H1 (cell line): ENCODE data around the gene GALNT2. TPM values are rescaled to one million over a fixed set of nuclear protein-coding genes. Genes with fewer than 3 reads are reported as not detected.

Source experiments
- CTCF ChIA-PET: fragments of 300-600 bp; sonication (Branson Sonifier 250); formaldehyde crosslinking; loops from one replicate; lab custom pipeline; 2021; ENCODE audit not compliant: partially characterized antibody; lab: Charles Lee
- POLR2A ChIA-PET: fragments of 300-600 bp; sonication (Branson Sonifier 250); formaldehyde crosslinking; loops from one replicate; lab custom pipeline; 2021; ENCODE audit warnings: inconsistent platforms; ENCODE audit not compliant: partially characterized antibody; lab: Charles Lee
- DNase-seq, 2 experiments: peaks; one replicate each; pipeline versions ENCODE4 v3.0.0 to v3.0.0-alpha.2; 2010 to 2022; ENCODE audit warnings: low spot score in 2 of 2, low read depth in 1 of 2, mixed read lengths in 1 of 2
- FAIRE-seq: peaks from 2 replicates; lab custom pipeline; 2011; peaks lifted over from hg19 to GRCh38; lab: Jason Lieb, UNC
- H2AFZ ChIP-seq: 2 replicates; pipeline ENCODE4 v1.8.1; 2012; ENCODE audit warnings: low read length, inconsistent platforms
- H2AK5ac ChIP-seq: 2 replicates; pipeline ENCODE4 v1.6.1; 2013; ENCODE audit warnings: low read depth, low read length
- H2BK120ac ChIP-seq: replicated peaks from 2 replicates; pipeline ENCODE3; 2013; ENCODE audit warnings: low read depth, low read length, inconsistent platforms
- H2BK12ac ChIP-seq: 2 replicates; pipeline ENCODE4 v1.6.1; 2013; ENCODE audit warnings: low read depth, low read length
- H2BK15ac ChIP-seq: 2 replicates; pipeline ENCODE4 v1.6.1; 2013; ENCODE audit warnings: low read length
- H2BK20ac ChIP-seq: 2 replicates; pipeline ENCODE4 v1.6.1; 2013; ENCODE audit warnings: low read length
- H2BK5ac ChIP-seq: 2 replicates; pipeline ENCODE4 v1.6.1; 2013; ENCODE audit warnings: low read depth, low read length
- H3K14ac ChIP-seq: 2 replicates; pipeline ENCODE4 v1.6.1; 2013; ENCODE audit warnings: inconsistent platforms; ENCODE audit not compliant: insufficient read length
- H3K18ac ChIP-seq: 2 replicates; pipeline ENCODE4 v1.6.1; 2013; ENCODE audit warnings: low read length; ENCODE audit errors: extremely low read depth
- H3K23ac ChIP-seq: 2 replicates; pipeline ENCODE4 v1.6.1; 2013; ENCODE audit warnings: inconsistent platforms; ENCODE audit not compliant: insufficient read length
- H3K23me2 ChIP-seq: 2 replicates; pipeline ENCODE4 v1.6.1; 2013; ENCODE audit warnings: low read depth, low read length
- H3K27ac ChIP-seq: 2 replicates; pipeline ENCODE4 v1.6.1; 2011; ENCODE audit warnings: low read depth, low read length, inconsistent platforms
- H3K27me3 ChIP-seq, 4 experiments: replicated peaks in 1 of 4; 1 replicate in 1 of 4; 2 replicates in 3 of 4; pipeline versions ENCODE4 v1.6.1 to v1.8.1; 2011 to 2013; ENCODE audit warnings: low read length in 3 of 4, mild to moderate bottlenecking in 3 of 4, inconsistent platforms in 2 of 4, mixed read lengths in 2 of 4, moderate library complexity in 1 of 4; ENCODE audit not compliant: control insufficient read depth in 3 of 4, insufficient read depth in 3 of 4; ENCODE audit errors: extremely low read depth in 1 of 4
- H3K36me3 ChIP-seq, 4 experiments: 2 replicates each; pipeline versions ENCODE4 v1.6.1 to v1.8.1; 2011 to 2013; ENCODE audit warnings: mild to moderate bottlenecking in 4 of 4, low read length in 3 of 4, moderate library complexity in 2 of 4, control low read depth in 1 of 4, inconsistent platforms in 1 of 4; ENCODE audit not compliant: insufficient read depth in 4 of 4, control insufficient read depth in 2 of 4
- H3K4ac ChIP-seq: replicated peaks from 2 replicates; pipeline ENCODE3; 2013; ENCODE audit warnings: low read length, low read depth, mixed read lengths, inconsistent platforms; ENCODE audit not compliant: insufficient read length
- H3K4me1 ChIP-seq, 4 experiments: replicated peaks in 1 of 4; 1 replicate in 1 of 4; 2 replicates in 3 of 4; pipeline versions ENCODE4 v1.6.1 to v1.8.1; 2011 to 2013; ENCODE audit warnings: low read length in 3 of 4, inconsistent platforms in 2 of 4, mixed read lengths in 1 of 4; ENCODE audit not compliant: insufficient read depth in 4 of 4, control insufficient read depth in 3 of 4
- H3K4me2 ChIP-seq, 2 experiments: 2 replicates each; pipeline versions ENCODE4 v1.6.1 to v1.8.1; 2011 to 2013; ENCODE audit warnings: low read depth in 2 of 2, low read length in 2 of 2, control low read depth in 1 of 2, inconsistent platforms in 1 of 2, mild to moderate bottlenecking in 1 of 2; ENCODE audit not compliant: insufficient read depth in 1 of 2
- H3K4me3 ChIP-seq, 4 experiments: fragments of 200-600, 300-600 bp in 1 of 4; sonication (generic), shearing (Covaris generic), sonication (Bioruptor Twin) in 1 of 4; 2 replicates each; pipeline versions ENCODE4 v1.5.1 to v1.8.1; 2011 to 2016; ENCODE audit warnings: low read length in 4 of 4, low read depth in 3 of 4, control low read depth in 2 of 4, inconsistent platforms in 2 of 4, mild to moderate bottlenecking in 2 of 4, mixed read lengths in 1 of 4, moderate library complexity in 1 of 4; ENCODE audit not compliant: insufficient read depth in 2 of 4; ENCODE audit errors: extremely low read depth in 1 of 4
- H3K56ac ChIP-seq: replicated peaks from 2 replicates; pipeline ENCODE3; 2013; ENCODE audit warnings: low read depth, mild to moderate bottlenecking, mixed read lengths, low read length, inconsistent platforms; ENCODE audit not compliant: insufficient read length
- H3K79me1 ChIP-seq: 2 replicates; pipeline ENCODE4 v1.6.1; 2013; ENCODE audit warnings: low read depth, low read length, control low read depth
- H3K79me2 ChIP-seq, 2 experiments: 2 replicates each; pipeline versions ENCODE4 v1.6.1 to v1.8.1; 2012 to 2013; ENCODE audit warnings: low read length in 2 of 2, mild to moderate bottlenecking in 2 of 2, inconsistent platforms in 1 of 2; ENCODE audit not compliant: insufficient read depth in 2 of 2, control insufficient read depth in 1 of 2
- H3K9ac ChIP-seq, 4 experiments: replicated peaks in 1 of 4; 1 replicate in 1 of 4; 2 replicates in 3 of 4; pipeline versions ENCODE4 v1.6.1 to v1.8.1; 2011 to 2013; ENCODE audit warnings: low read depth in 3 of 4, low read length in 3 of 4, control low read depth in 2 of 4, mild to moderate bottlenecking in 2 of 4, moderate library complexity in 2 of 4, inconsistent platforms in 1 of 4; ENCODE audit errors: extremely low read depth in 1 of 4
- H3K9me3 ChIP-seq, 2 experiments: 2 replicates each; pipeline versions ENCODE4 v1.6.1 to v1.8.1; 2012 to 2013; ENCODE audit warnings: mild to moderate bottlenecking in 2 of 2, moderate library complexity in 2 of 2, control low read depth in 1 of 2, inconsistent platforms in 1 of 2, low read depth in 1 of 2, low read length in 1 of 2, mixed read lengths in 1 of 2; ENCODE audit not compliant: insufficient read depth in 2 of 2
- H4K20me1 ChIP-seq, 2 experiments: replicated peaks in 1 of 2; 2 replicates each; pipeline versions ENCODE3 to v1.8.1; 2011 to 2013; ENCODE audit warnings: inconsistent platforms in 2 of 2, low read length in 2 of 2, mild to moderate bottlenecking in 1 of 2; ENCODE audit not compliant: insufficient read depth in 2 of 2, control insufficient read depth in 1 of 2
- H4K5ac ChIP-seq: 2 replicates; pipeline ENCODE4 v1.6.1; 2013; ENCODE audit warnings: low read length, low read depth, mixed read lengths, inconsistent platforms; ENCODE audit not compliant: insufficient read length
- H4K8ac ChIP-seq: 2 replicates; pipeline ENCODE4 v1.8.0; 2013; ENCODE audit warnings: mild to moderate bottlenecking, moderate library complexity, low read length, inconsistent platforms; ENCODE audit not compliant: insufficient read depth; ENCODE audit errors: extremely low read depth
- H4K91ac ChIP-seq: replicated peaks from 2 replicates; pipeline ENCODE3; 2013; ENCODE audit warnings: low read length, mixed read lengths, inconsistent platforms; ENCODE audit not compliant: insufficient read length
- ASH2L ChIP-seq: fragments of 200-600, 300-600 bp; sonication (generic); IDR thresholded peaks from one replicate; pipeline ENCODE4 v1.7.1; 2017; ENCODE audit warnings: low read length
- CTBP2 ChIP-seq: IDR thresholded peaks from 2 replicates; pipeline ENCODE4 v1.7.0; 2011; ENCODE audit warnings: borderline replicate concordance, mild to moderate bottlenecking, moderate library complexity, mixed read lengths, low read length; ENCODE audit not compliant: insufficient read depth, insufficient read length
- EP300 ChIP-seq, 2 experiments: IDR thresholded peaks; 1 replicate in 1 of 2; 2 replicates in 1 of 2; pipeline ENCODE4 v1.6.1; 2011 to 2012; ENCODE audit warnings: low read depth in 2 of 2, low read length in 2 of 2, mild to moderate bottlenecking in 2 of 2, borderline replicate concordance in 1 of 2, inconsistent platforms in 1 of 2, moderate library complexity in 1 of 2
- EZH2 ChIP-seq: fragments of 200-600 bp; sonication (generic); IDR thresholded peaks from 2 replicates; pipeline ENCODE4 v1.7.1; 2012; ENCODE audit warnings: low read depth, mild to moderate bottlenecking, moderate library complexity, low read length, inconsistent platforms; ENCODE audit not compliant: severe bottlenecking
- GTF2F1 ChIP-seq: IDR thresholded peaks from 2 replicates; pipeline ENCODE4 v1.6.1; 2012; ENCODE audit warnings: low read depth, low read length, improper control_type of control experiment, borderline replicate concordance
- NANOG ChIP-seq: IDR thresholded peaks from 2 replicates; pipeline ENCODE4 v1.6.1; 2011; ENCODE audit warnings: low read length, low read depth, mild to moderate bottlenecking, inconsistent platforms; ENCODE audit not compliant: insufficient read depth, poor library complexity, severe bottlenecking
- RBBP5 ChIP-seq: IDR thresholded peaks from 2 replicates; pipeline ENCODE4 v1.7.1; 2012; ENCODE audit warnings: low read depth, mild to moderate bottlenecking, inconsistent platforms, low read length, moderate library complexity, borderline replicate concordance
- SAP30 ChIP-seq: fragments of 300-600 bp; sonication (generic); IDR thresholded peaks from 2 replicates; pipeline ENCODE4 v1.7.1; 2012; ENCODE audit warnings: low read length, moderate library complexity, mild to moderate bottlenecking, inconsistent platforms; ENCODE audit not compliant: insufficient read depth, insufficient replicate concordance
- TEAD4 ChIP-seq: IDR thresholded peaks from 2 replicates; pipeline ENCODE4 v1.6.1; 2012; ENCODE audit warnings: low read depth, low read length, inconsistent platforms, mixed read lengths
- YY1 ChIP-seq: IDR thresholded peaks from 2 replicates; pipeline ENCODE4 v1.6.1; 2011; ENCODE audit warnings: low read depth, mild to moderate bottlenecking, low read length
- WGBS, 2 experiments: shearing (Covaris generic) in 1 of 2; methylation state at CpG; one replicate each; pipeline versions ENCODE4 v1.1.6 to v1.1.7; 2013 to 2015; ENCODE audit warnings: low lambda C conversion rate in 2 of 2, mixed read lengths in 2 of 2, inconsistent platforms in 1 of 2, low coverage in 1 of 2, missing lambda C conversion rate in 1 of 2; ENCODE audit not compliant: insufficient replicate concordance in 2 of 2, insufficient coverage in 1 of 2, insufficient read length in 1 of 2; ENCODE audit errors: extremely low coverage in 1 of 2, missing lambda C conversion rate in 1 of 2; 5-methylcytosine and 5-hydroxymethylcytosine counted together
- polyA plus RNA-seq, 7 experiments: library from polyadenylated mRNA; depleted of rRNA in 3 of 7; stranded (reverse) in 5 of 7; unstranded in 2 of 7; fragments of >200 nt in 5 of 7; fragments of 200-250 nt in 2 of 7; gene quantifications; 1 replicate in 5 of 7; 2 replicates in 1 of 7; 4 replicates in 1 of 7; pipeline versions ENCODE4 v1.2.1 to v1.2.3, GENCODE V29; 2011 to 2013; ENCODE audit warnings: missing spikeins in 2 of 7, mixed read lengths in 2 of 7
- total RNA-seq: library from RNA; stranded (reverse); fragmentation: NEBNext Ultra II Directional; extraction: Animal tissue kit (Norgen Biotek cat#: 25700); gene quantifications from 2 replicates; pipeline ENCODE4 v1.2.1, GENCODE V29; 2021

GALNT2 gene
- total and polyA plus RNA-seq, 2 of the 8 experiments (the other 6 are each of a cell fraction or from before 2014, with no cell fraction given), result 34.5 to 75.3 TPM

DNA sequence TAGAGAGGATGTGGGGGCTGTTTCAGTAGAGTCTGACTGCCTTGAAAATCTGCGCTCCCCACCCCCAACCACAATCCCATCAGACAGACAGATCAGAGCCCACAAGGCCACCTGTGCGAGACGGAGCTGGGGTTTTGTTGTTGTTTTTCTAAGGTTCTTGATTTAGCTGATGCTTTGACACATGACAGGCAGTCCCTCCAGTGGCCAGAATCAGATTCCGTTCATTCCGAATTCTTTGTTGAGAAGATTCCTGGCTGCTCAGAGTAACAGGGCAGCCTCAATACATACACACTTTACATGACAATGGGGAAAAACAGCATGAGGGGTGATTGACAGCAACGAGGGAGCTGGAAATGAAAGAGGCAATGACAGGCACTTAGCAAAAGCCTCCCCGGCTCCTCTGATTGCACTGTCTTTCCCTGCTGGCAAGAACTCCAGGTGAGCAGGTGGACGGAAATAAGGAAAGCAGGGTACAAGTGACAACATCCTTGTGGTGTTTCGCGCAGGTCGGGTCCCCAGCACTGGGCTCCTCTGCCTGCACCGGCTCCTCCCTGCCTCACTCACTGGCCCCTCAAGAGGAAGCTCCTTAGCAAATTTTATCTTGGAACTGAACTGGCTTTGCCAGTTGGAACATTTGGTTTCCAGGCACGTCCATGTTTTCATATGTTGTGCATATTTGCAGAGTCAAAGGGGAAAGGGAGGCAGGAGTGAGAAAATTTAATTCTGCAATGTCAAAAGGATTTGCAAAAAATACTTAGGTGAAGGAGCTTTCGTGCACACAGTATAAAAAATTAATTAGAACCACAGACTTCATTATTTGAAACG is 210.4 kb downstream of the GALNT2 start:
- no peak overlapping the region for H4K91ac ChIP-seq
- H3K36me3 ChIP-seq, result peaks cover 0 to 19% (median 1%) of the 10 kb centered on the region in 4 experiments; a peak in 3 of 8 replicates
- DNase-seq, result peak; percentile 74 to 87
- H3K14ac ChIP-seq, result no peak overlapping the region
- H2BK120ac ChIP-seq, result no peak overlapping the region
- H3K4me1 ChIP-seq, result peaks cover 9 to 20% (median 11%) of the 10 kb centered on the region in 4 experiments
- H3K23ac ChIP-seq, result no peak overlapping the region
- H4K5ac ChIP-seq, result no peak overlapping the region
- no peaks in the 10 kb centered on the region for H3K27me3 ChIP-seq
- ChIA-PET CTCF (interaction anchor here (0.7 to 2.1 kb wide), 10 partner anchors 11 to 616 kb away, joined by 3 to 10 read pairs (median 3); no protein-coding TSS in a partner anchor), POLR2A (interaction anchor here (0.7 to 3.0 kb wide), 5 partner anchors 11 to 621 kb away, joined by 3 to 14 read pairs (median 3); no protein-coding TSS in a partner anchor)
- H4K8ac ChIP-seq, result no peak overlapping the region
- no peaks in the 10 kb centered on the region for H3K23me2 ChIP-seq
- peaks cover 0 to 3% of the 10 kb centered on the region in 2 experiments for H4K20me1 ChIP-seq
- H2AK5ac ChIP-seq, result no peak overlapping the region
- no peak overlapping the region for H3K27ac ChIP-seq
- H2BK5ac ChIP-seq, result no peak overlapping the region
- no peak overlapping the region for H3K9ac ChIP-seq
- H3K56ac ChIP-seq, result no peak overlapping the region
- H3K4ac ChIP-seq, result no peak overlapping the region
- H2BK20ac ChIP-seq, result no peak overlapping the region
- H3K9me3 ChIP-seq, result no peaks in the 10 kb centered on the region
- H3K4me3 ChIP-seq, result peak overlapping the region in 3 of 4 experiments; percentile 18 to 38 (median 32); a peak in 3 of 8 replicates
- H3K4me2 ChIP-seq, result peak overlapping the region; percentile 39 to 55
- FAIRE-seq, result peak; percentile 98
- WGBS, 2 experiments, result 19% methylated on average over 15 of the region's 15 CpGs; no CpG with 5 or more reads in 1 of the 2 experiments
- H2BK15ac ChIP-seq, result no peak overlapping the region
- no peaks in the 10 kb centered on the region for H3K79me2 ChIP-seq
- no peak overlapping the region for H2BK12ac ChIP-seq
- H2AFZ ChIP-seq, result no peak overlapping the region
- no peaks in the 10 kb centered on the region; the same call in 1 of the 2 replicates for H3K79me1 ChIP-seq
- no peak overlapping the region for H3K18ac ChIP-seq
- TF ChIP-seq YY1 (peak; percentile 67), TEAD4 (peak; percentile 97), CTBP2 (peak; percentile 89), ASH2L (peak; percentile 51), RBBP5 (no peak), GTF2F1 (no peak), NANOG (peak; percentile 75), EP300 (IDR thresholded peaks at IDR 0.05; ENCODE audit: borderline replicate concordance in 1 of 2, low read depth in 2 of 2, low read length in 2 of 2) (peak in 1 of 2 experiments; percentile 81; a peak in 1 of 3 replicates), SAP30 (peak; percentile 85), EZH2 (no peak)
